Caco-2 (cell line): ENCODE data around the gene DTL. TPM values are rescaled to one million over a fixed set of nuclear protein-coding genes. Genes with fewer than 3 reads are reported as not detected.

Experiments
- BruUV-seq: library from RNA; stranded (reverse); fragments of 400-500 nt; replicated peaks from 2 replicates; lab custom pipeline; 2021; lab: Mats Ljungman, UMichigan
- CTCF ChIA-PET: fragments of 300-600 bp; sonication (Branson Sonifier 250); formaldehyde crosslinking; loops from one replicate; lab custom pipeline; 2022; ENCODE audit warnings: antibody characterized with exemption; lab: Charles Lee
- POLR2A ChIA-PET: fragments of 300-600 bp; sonication (Branson Sonifier 250); formaldehyde crosslinking; loops from one replicate; lab custom pipeline; 2022; ENCODE audit warnings: antibody characterized with exemption; lab: Charles Lee
- DNase-seq, 2 experiments: peaks; one replicate each; pipeline versions ENCODE4 v3.0.0 to v3.0.0-alpha.2; 2020 to 2022
- H3K27me3 ChIP-seq: replicated peaks from 2 replicates; pipeline ENCODE4 v1.6.0; 2011; ENCODE audit warnings: low read length; ENCODE audit not compliant: control insufficient read depth, insufficient read depth
- H3K36me3 ChIP-seq: 2 replicates; pipeline ENCODE4 v1.5.1; 2011; ENCODE audit warnings: low read length; ENCODE audit not compliant: control insufficient read depth, insufficient read depth
- H3K4me1 ChIP-seq: fragments of 250-450 bp; sonication (Bioruptor Pico); 2 replicates; pipeline ENCODE4 v1.5.1; 2020; ENCODE audit warnings: mild to moderate bottlenecking
- H3K4me3 ChIP-seq: 2 replicates; pipeline ENCODE4 v1.5.1; 2011; ENCODE audit warnings: low read depth, mild to moderate bottlenecking, control low read depth, low read length
- H3K9me3 ChIP-seq: fragments of 250-450 bp; sonication (Bioruptor Pico); 2 replicates; pipeline ENCODE4 v1.5.1; 2020; ENCODE audit warnings: mild to moderate bottlenecking, moderate library complexity
- H3K27ac Mint-ChIP-seq: one replicate; pipeline ENCODE4 v1.8.0; 2022; ENCODE audit warnings: mixed read lengths; ENCODE audit not compliant: unreplicated experiment
- H3K27me3 Mint-ChIP-seq: one replicate; pipeline ENCODE4 v1.8.0; 2022; ENCODE audit warnings: mixed read lengths; ENCODE audit not compliant: insufficient read depth, unreplicated experiment
- H3K36me3 Mint-ChIP-seq: one replicate; pipeline ENCODE4 v1.8.0; 2022; ENCODE audit warnings: mild to moderate bottlenecking, mixed read lengths; ENCODE audit not compliant: insufficient read depth, unreplicated experiment
- H3K4me1 Mint-ChIP-seq: one replicate; pipeline ENCODE4 v1.8.0; 2022; ENCODE audit warnings: low read depth, mixed read lengths; ENCODE audit not compliant: unreplicated experiment
- H3K4me3 Mint-ChIP-seq: one replicate; pipeline ENCODE4 v1.8.0; 2022; ENCODE audit warnings: mild to moderate bottlenecking, moderate library complexity, mixed read lengths; ENCODE audit not compliant: unreplicated experiment
- H3K9me3 Mint-ChIP-seq: one replicate; pipeline ENCODE4 v1.8.0; 2022; ENCODE audit warnings: mixed read lengths; ENCODE audit not compliant: unreplicated experiment
- CTCF ChIP-seq, 2 experiments: fragments of 200-600 bp in 1 of 2; IDR thresholded peaks; 1 replicate in 1 of 2; 2 replicates in 1 of 2; pipeline versions ENCODE4 v1.5.1 to v1.8.0; 2011 to 2022; ENCODE audit warnings: antibody characterized with exemption in 1 of 2, control low read depth in 1 of 2, inconsistent platforms in 1 of 2, low read depth in 1 of 2, low read length in 1 of 2, mild to moderate bottlenecking in 1 of 2, moderate library complexity in 1 of 2; ENCODE audit not compliant: insufficient read depth in 1 of 2, severe bottlenecking in 1 of 2, unreplicated experiment in 1 of 2
- intact Hi-C: fragments of 100-400 bp; cut with micrococcal nuclease; formaldehyde crosslinking; loops from one replicate; pipeline ENCODE4 v1.10.0; 2022; ENCODE audit not compliant: unreplicated experiment
- total RNA-seq: library from RNA; stranded (reverse); gene quantifications from 2 replicates; pipeline ENCODE4 v1.2.3, GENCODE V29; 2022

Gene DTL
- total RNA-seq, 1 experiment from 2014 or later: 20.3 TPM

- H3K27me3 Mint-ChIP-seq: no peaks in the 10 kb centered on the region
- no peak for DNase-seq
- no peak for TF ChIP-seq CTCF (IDR thresholded peaks at IDR 0.05; ENCODE audit: insufficient read depth in 1 of 2, low read depth in 1 of 2, low read length in 1 of 2, severe bottlenecking in 1 of 2, unreplicated experiment in 1 of 2)
- Histone ChIP-seq H3K9me3 (no peaks in the 10 kb centered on the region), H3K4me3 (no peak overlapping the region), H3K27me3 (no peaks in the 10 kb centered on the region), H3K36me3 (no peaks in the 10 kb centered on the region), H3K4me1 (no peaks in the 10 kb centered on the region)
- intact Hi-C loops: no loop called here
- ChIA-PET POLR2A (no interaction called here), CTCF (interaction anchor here (1.0 kb wide), 1 partner anchor 220 kb away, joined by 3 read pairs; no protein-coding TSS in a partner anchor)
- H3K4me3 Mint-ChIP-seq: no peak overlapping the region
- H3K36me3 Mint-ChIP-seq: peaks cover 45% of the 10 kb centered on the region
- BruUV-seq: no TSS peak
- H3K4me1 Mint-ChIP-seq: no peaks in the 10 kb centered on the region
- no peaks in the 10 kb centered on the region for H3K9me3 Mint-ChIP-seq
- no peak overlapping the region for H3K27ac Mint-ChIP-seq
Measured at GRCh38 chr1:212073490-212073889, 37.9 kb downstream of the DTL start.

- CTCF ChIA-PET: no interaction called here
- POLR2A ChIA-PET: no interaction called here
Measured at GRCh38 chr1:212074313-212074712, 38.8 kb downstream of the DTL start.

GRCh38 chr1:212074856-212075255 is 39.3 kb downstream of the DTL start:
- CTCF ChIA-PET: no interaction called here
- Histone ChIP-seq H3K27me3 (no peaks in the 10 kb centered on the region), H3K36me3 (no peaks in the 10 kb centered on the region), H3K4me1 (0 out of 2 replicates have a peak, but pooled peaks cover 4% of the 10 kb centered on the region), H3K4me3 (no peak overlapping the region), H3K9me3 (no peaks in the 10 kb centered on the region)
- peaks cover 32% of the 10 kb centered on the region for H3K36me3 Mint-ChIP-seq
- H3K27me3 Mint-ChIP-seq: no peaks in the 10 kb centered on the region
- H3K4me1 Mint-ChIP-seq: no peaks in the 10 kb centered on the region
- no peak overlapping the region for H3K27ac Mint-ChIP-seq
- no TSS peak for BruUV-seq
- no peak for DNase-seq
- intact Hi-C loops: no loop called here
- no peaks in the 10 kb centered on the region for H3K9me3 Mint-ChIP-seq
- no peak for TF ChIP-seq CTCF (IDR thresholded peaks at IDR 0.05; ENCODE audit: insufficient read depth in 1 of 2, low read depth in 1 of 2, low read length in 1 of 2, severe bottlenecking in 1 of 2, unreplicated experiment in 1 of 2)
- H3K4me3 Mint-ChIP-seq: no peak overlapping the region
- POLR2A ChIA-PET: no interaction called here

More at GRCh38 chr1:212074313-212074712, 38.8 kb downstream of the DTL start:
- H3K9me3 Mint-ChIP-seq: no peaks in the 10 kb centered on the region
- Histone ChIP-seq H3K36me3 (no peaks in the 10 kb centered on the region), H3K4me1 (0 out of 2 replicates have a peak, but pooled peaks cover 2% of the 10 kb centered on the region), H3K4me3 (no peak overlapping the region), H3K27me3 (no peaks in the 10 kb centered on the region), H3K9me3 (no peaks in the 10 kb centered on the region)
- intact Hi-C loops: no loop called here
- H3K4me1 Mint-ChIP-seq: no peaks in the 10 kb centered on the region
- H3K4me3 Mint-ChIP-seq: no peak overlapping the region
- no peak for DNase-seq
- BruUV-seq: no TSS peak
- no peak overlapping the region for H3K27ac Mint-ChIP-seq
- H3K27me3 Mint-ChIP-seq: no peaks in the 10 kb centered on the region
- H3K36me3 Mint-ChIP-seq: peaks cover 36% of the 10 kb centered on the region
- no peak for TF ChIP-seq CTCF (IDR thresholded peaks at IDR 0.05; ENCODE audit: insufficient read depth in 1 of 2, low read depth in 1 of 2, low read length in 1 of 2, severe bottlenecking in 1 of 2, unreplicated experiment in 1 of 2)
